HG02678 (cell line): ENCODE data around the gene NDEL1.

Experiments
- ATAC-seq: cut with Tn5 transposase; IDR thresholded peaks from one replicate; pipeline ENCODE4 v1.9.1; 2021; ENCODE audit warnings: mild to moderate bottlenecking, moderate library complexity; ENCODE audit not compliant: unreplicated experiment

Gene NDEL1

DNA sequence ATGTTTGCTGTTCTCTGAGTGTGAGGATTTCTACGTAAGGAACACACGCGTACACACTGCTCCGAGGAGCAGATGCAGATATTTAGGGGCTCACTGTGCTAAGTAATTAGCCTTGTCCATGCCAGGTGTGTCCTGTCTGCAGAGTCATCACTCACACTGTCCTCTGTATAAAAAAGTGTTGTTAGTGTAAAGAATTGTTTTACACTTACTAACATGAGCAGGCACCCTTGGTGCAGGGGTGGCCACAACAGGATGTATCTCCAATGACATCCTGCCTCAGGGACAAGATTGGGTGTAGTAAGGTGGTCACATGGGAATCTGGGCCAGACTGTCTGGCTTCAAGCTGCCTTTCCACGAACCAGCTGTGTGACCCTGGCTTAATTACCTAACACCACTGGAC lies 63.9 kb downstream of the NDEL1 start:
- ATAC-seq: no peak

DNA sequence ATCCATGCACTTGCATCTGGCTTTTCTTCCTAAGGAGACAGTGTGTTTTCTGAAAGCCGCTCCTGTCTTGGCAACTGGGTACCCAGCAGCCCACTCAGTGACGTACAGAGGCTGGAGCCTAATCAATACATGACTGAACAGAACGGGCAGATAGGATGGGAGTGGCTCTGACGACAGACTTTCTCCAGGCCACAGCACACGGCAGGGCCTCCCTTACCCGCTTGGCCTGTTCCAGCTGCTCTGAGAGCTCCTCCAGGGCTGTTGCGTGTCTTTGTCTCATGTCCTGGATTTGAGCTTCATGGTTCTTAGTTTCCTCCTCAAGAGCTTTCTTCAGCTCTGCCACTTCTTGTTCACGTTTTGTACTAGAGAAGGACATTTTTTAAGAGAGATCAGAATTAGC lies 64.9 kb downstream of the NDEL1 start:
- no peak for ATAC-seq

DNA sequence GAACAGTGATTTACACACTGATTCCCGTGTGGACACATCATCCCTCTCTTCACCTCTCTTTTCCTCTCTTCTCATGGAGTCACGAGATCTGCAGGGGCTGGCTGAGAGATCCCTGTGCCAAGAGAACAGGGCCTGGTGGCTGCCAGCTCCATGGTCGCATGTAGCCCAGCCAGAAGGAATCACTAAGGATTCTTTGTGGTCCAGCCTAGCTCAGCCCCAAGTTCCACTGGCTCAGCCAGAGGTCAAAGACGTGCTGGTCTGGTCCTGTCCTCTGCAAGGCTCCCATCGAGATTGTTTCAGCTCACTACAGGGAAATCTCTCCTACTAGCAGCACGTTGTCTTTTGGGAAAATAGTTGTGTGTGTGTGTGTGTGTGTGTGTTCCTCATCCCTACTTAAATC lies 66.4 kb downstream of the NDEL1 start:
- ATAC-seq: no peak

DNA sequence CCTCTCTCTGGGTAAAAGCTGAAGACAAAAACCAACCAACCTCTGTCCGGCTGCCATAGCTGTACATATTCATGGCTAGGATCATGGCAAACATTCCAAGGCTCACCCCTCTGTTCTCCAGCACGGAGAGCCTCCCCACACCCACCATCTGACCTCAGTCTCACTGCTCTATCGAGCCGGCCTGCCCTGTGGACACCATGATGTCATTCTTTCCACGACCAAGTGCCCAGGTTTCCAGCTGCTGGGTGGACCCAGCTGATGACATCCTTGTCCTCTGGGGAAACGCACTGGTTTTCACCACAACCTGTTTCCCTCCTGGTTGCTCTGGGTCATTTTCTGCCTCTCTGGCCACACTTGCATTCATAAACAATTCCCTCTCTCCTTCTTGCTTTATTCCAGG lies 67.7 kb downstream of the NDEL1 start:
- ATAC-seq: no peak

DNA sequence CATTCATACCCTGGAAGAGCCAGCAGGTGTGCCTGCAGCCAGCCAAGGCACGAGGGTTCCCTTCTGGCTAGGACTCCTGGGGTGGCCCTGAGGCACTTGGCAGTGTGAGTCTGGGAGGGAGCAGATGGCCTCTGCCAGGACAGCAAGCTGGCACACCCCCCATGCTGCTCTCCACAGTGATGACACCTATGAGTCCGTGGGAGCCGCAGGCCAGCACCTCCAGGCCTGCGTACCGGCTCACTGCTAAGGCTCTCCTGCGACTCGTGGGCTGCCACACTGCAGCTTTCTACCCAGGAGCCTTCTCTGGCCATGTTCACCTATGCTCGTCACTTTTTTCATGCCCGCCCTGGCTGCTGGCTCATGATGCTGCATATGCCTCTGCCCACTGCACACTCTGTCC lies 68.1 kb downstream of the NDEL1 start:
- no peak for ATAC-seq

DNA sequence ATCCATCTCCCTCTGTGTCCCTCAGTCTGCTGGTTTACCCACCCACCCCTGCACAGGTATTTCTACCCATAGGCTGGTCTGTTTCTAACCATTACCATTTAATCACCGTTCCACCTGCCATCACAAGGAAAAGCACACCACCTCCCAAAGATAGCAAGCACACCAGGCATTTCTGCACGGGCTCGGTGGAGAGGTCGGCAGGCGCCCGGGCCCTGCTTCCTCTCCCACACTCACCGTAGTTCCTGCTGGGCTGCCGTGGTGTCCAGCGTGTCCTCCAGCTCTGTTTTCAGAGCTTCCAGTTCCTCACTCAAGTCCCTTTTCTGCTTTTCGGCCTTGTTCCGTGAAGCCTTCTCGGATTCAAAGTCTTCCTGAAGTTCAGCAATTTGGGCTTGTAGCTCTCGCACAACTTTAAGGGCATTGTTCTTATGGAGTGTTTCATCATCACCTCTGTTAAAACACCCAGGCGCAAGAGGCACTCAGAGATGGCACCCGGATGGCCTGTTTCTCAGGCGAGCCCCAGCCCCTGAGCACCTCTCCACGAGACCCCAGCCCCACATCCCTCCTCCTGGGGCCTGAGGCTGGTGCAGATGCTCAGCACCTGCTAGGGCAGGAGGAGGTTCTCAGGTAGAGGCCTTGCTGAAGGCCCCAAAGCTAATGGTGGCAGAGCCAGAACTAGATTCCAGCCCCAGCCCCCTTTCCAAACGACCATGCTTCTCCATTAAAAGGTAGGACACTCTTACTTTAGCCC lies 69.0 kb downstream of the NDEL1 start:
- ATAC-seq: no peak

DNA sequence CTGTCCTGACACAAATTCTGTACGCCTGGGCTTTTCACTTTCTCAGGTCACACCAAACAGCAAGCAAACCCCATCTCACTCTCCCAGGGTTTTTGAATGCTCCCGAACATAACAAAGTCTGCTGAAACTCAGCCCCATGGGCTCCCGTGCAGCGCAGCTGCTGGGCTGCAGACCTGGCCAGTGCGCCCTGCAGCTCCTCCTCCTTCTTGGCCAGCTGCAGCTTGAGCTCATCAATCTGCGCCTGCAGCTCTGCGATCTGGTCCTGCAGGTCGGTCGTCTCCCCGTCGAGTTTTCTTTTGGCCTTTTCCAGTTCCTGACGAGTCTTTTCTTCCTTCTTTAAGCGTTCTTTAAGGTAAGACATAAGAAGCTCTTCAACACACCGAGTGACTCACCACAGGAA lies 70.5 kb downstream of the NDEL1 start:
- no peak for ATAC-seq

DNA sequence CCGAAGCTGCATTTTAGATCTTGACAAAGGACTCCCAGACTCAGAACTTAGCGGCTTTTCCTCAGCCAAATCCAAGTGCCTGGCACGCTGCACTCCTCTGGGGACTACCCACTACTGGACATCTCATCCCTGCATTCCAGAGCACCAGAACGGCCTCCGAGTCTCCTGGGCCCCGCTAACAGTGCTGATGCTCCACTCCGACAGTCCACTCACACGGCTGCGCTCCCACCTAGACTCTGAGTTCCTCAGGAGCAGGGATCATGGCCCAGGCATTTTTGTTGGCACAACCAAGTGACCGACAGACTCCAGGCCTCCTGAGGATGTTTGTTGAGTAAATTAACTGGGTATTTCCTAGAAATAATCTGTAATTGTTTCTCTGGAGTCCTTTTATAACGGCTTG lies 79.1 kb downstream of the NDEL1 start:
- no peak for ATAC-seq
